Daoy (cell line): ENCODE measurements around the gene HS3ST4. TPM values are rescaled to one million over a fixed set of nuclear protein-coding genes. Genes with fewer than 3 reads are reported as not detected.

ENCODE experiments used
- DNase-seq: peaks from one replicate; pipeline ENCODE4 v3.0.0-alpha.2; 2015; ENCODE audit warnings: low read depth
- total RNA-seq: library from RNA; depleted of rRNA; stranded (reverse); fragments of >200 nt; shearing (Covaris generic); gene quantifications from 2 replicates; pipeline ENCODE4 v1.2.3, GENCODE V29; 2014

The HS3ST4 gene
- total RNA-seq, 1 experiment from 2014 or later, result not detected

DNA sequence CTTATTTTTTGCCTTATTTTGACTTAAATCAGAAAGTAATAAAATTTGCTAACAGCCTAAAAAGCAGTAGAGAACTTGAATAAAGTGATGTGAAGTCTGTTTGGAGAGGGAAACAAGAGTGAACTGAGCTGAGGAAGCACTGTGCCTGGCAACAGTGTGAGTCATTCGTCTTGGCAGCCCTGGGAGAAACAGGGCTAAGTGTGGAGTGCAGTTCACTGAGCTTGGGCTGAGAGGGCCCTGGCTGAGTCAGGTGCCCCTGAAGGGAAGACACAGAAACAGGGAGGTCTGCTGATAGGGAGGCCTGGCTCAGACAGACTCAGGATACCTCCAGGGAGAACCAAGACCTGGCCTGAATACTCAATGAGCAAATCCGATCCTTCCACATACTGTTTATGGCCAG, 132.1 kb downstream of the HS3ST4 start:
- no peak for DNase-seq

DNA sequence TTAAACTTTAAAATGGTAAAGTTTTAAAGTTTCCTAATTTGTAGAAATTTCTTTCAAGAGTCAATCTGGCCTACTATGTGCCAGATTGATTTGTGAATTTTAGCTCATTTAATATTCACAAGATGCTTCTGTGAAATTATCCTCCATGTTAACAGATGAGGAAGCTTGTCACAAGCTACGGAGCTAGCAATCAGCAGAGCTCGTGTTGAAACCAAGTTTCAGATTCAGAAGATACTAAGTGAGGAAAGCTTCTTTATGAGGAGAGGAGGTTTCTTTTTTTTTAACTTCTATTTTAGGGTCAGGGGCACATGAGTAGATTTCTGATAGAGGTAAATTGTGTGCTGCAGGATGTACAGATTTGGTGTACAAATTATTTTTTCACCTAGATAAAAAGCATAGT, 135.9 kb downstream of the HS3ST4 start:
- DNase-seq, result no peak

DNA sequence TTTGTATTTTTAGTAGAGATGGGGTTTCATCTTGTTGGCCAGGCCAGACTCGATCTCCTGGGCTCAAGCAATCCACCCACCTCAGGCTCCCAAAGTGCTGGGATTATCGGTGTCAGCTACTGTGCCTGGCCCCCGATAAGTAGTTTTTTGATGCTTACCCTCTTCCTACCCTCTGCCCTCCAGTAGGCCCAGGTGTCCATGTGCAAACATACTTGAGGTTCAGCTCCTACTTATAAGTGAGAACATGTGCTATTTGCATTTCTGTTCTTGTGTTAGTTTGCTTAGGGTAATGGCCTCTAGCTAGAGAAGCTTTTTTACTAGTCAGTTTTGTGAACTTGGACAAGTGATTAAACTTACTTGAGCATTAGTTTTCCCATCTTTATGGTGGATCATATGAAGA, 136.8 kb downstream of the HS3ST4 start:
- no peak for DNase-seq

DNA sequence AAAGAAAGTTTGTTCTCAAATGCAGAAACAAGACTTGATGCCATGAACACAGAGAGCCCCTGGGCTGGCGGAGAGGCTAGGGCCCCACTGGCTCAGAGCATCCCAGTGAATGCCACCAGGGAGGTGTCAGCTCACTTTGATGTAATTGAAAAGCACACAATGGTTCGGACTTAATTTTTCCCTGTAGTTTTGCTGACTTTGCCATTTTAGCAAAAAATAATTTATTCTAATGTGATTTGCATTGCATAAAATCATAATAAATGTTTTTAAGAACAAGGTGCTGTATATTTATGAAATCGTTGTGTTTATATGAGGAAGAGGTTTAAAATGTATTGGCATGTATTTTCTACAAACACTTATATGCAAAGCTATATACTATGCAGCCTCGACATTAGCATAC, 140.5 kb downstream of the HS3ST4 start:
- DNase-seq, result no peak

DNA sequence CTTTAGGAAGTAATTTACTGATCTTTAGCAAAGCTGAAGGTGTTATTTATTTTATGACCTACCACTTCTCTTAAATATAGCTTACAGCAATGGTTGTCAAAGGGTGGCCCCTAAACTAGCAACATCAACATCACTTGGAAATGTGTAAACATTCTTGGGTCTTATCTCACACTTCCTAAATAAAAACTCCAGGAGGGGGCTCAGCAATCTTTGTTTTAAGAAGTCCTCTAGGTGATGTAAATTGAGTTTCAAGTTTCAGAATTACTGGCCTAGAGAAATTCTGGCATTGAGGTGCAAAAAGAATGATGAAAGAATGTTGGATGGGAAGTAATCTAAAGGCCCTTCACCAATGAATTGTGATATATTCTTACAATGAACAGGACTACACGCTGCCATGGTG, 142.3 kb downstream of the HS3ST4 start:
- DNase-seq, result no peak

DNA sequence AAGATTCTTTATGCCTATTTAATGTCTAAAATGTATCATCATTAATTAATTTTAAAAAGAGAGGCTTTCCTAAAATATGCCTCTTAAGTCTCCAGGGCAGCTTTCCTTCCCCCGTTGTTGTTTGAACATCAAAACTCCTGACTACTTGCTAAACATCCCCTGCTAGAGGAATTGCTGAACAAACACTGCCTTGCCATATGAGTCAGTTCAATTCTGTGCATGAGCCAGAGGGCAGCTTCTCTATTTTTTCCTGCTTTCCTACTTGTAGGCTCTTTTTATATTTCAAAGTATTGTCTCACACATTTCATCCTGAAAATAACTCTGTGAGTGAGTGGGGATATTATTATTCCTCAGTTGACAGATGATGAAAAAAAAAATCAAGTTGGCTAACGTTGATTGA, 143.4 kb downstream of the HS3ST4 start:
- no peak for DNase-seq

DNA sequence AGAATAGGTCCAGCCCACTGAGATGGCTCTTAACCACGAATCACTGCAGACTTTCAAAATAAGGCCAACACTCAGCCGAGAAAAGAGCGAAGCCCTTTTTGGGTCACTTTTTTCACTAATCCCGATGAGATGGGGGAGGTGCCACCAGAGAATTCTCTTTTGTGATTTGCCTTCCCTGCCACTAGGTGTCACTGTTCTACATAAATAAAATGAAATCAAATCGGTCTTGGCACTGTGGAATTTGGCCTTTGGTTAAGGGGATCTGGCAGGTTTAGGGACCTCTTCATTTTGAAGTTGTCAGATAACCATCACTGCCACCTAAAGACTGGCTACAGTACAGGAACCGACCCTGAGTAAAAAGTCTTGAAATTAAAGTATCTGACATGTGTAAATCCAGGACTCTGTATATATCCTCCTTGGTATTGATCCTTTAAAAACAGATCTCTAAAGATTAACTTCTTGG, 147.0 kb downstream of the HS3ST4 start:
- DNase-seq, result peak; percentile 0

DNA sequence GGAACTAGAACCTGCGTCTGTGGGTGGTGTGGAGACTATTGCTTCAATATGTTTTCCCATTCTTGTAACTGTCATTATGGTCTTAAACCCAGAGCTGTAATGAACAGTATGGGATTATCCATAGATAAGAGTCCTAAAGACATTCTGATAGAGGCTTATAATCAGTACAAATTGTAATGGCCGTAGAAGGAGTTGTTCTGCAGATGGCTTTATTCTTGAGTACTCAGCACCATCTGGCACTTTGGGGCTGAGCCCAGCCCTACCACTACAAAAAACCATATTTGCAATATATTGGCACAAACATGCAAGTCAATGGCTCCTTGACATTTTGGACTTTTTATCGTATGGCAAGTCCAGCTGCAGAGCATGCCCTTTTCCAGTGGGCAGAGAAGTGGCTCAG, 150.0 kb downstream of the HS3ST4 start:
- DNase-seq, result no peak

DNA sequence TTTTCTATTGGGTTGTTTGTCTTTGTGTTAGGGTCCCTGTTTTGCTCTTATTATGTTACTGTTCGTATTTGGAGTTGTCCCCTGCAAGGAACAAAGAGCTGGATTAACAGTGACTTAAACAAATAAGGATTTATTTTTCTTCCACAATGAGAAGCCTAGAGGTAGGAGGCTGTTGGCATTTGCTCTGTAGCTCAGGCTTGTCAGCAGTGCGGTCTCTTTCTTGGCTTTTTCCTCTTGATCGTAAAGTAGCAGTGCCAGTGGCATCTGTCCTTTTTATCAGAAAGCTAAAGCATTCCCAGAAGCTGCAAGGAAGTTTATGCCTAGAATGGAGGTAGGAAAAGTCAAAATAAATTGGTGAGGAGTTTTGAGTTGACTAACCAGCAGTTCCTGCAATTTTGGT, 154.1 kb downstream of the HS3ST4 start:
- DNase-seq, result no peak

DNA sequence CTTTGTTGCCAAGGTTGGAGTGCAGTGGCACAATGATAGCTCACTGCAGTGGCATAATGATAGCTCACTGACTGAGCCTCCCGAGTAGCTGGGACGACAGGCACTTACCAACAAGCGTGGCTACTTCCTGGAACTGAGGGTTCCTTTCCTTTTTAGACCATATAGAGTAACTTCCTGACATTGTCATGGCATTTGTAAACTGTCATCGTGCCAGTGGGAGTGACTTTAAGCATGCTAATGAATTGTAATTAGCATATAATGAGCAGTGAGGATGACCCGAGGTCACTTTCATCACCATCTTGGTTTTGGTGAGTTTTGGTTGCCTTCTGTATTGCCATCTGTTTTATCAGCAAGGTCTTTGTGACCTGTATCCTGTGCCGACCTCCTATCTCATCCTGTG, 162.4 kb downstream of the HS3ST4 start:
- DNase-seq, result no peak

DNA sequence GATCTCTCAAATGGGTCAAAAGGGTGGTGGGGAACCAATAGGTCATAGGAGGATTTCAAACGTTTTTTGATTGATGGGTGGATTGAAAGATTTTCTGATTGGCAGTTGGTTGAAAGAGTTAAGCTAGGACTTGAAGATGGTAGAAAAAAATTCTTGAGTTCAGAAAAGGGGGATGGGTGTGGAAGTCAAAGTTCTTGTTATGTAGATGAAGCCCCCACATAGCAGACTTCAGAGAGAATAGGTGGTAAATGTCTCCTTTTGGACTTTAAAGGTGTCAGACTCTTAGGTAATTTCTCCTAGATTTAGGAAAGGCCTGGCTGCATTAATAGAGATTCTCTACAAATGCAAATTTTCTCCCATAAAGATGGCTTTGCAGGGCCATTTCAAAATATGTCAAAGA, 163.3 kb downstream of the HS3ST4 start:
- no peak for DNase-seq

DNA sequence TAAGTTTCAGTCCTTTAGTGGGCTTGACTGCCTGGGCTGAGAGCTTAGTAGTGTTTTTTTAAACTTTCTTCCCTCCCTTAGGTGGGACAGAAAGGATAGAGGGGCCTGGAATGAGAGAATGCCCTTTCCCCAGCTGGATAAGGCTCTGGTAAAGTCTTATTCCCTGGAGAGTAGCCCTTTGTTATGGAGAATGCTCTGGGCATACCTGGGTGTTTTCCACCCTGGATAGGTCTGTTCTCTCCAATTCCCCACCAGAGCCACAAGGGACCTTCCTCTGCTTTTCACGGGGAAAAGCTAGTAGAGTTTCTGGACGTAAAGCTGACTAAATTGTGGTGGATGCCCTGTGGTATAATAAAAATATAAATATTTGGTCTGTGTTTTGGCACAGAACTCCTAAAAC, 164.1 kb downstream of the HS3ST4 start:
- no peak for DNase-seq

DNA sequence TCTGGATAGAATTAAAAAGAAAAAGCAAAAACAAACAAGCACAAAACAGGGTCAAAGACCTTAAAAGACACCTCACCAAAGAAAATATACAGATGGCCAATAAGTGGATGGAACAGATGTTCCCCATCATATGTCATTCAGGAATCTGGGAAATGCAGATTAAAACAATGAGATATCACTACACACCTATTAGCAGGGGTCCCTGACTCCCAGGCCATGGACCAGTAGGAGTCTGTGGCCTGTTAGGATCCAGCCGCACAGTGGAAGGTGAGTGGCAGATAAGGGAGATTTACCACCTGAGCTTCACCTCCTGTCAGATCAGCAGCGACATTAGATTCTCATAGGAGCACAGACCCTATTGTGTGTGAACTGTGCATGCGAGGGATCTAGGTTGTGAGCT, 167.9 kb downstream of the HS3ST4 start:
- DNase-seq, result no peak

DNA sequence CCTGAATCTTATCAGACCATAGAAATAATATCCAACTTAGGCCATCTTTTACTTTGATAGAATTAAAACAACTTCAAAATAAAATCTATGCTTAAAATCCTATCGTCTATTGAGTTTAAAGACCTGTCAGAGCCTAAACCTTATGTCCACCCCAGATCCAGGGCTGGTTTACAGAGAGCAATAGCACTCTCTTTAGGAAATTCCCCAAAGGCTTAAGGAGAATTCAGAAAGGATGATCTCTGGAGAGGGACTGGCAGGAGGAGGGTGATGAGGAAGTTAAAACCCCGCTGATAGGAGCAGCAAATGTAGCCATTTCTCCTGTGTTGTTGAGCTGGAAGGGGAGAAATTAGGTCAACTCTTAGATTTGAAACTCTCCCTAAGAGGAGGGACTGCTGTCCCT, 175.3 kb downstream of the HS3ST4 start:
- no peak for DNase-seq

DNA sequence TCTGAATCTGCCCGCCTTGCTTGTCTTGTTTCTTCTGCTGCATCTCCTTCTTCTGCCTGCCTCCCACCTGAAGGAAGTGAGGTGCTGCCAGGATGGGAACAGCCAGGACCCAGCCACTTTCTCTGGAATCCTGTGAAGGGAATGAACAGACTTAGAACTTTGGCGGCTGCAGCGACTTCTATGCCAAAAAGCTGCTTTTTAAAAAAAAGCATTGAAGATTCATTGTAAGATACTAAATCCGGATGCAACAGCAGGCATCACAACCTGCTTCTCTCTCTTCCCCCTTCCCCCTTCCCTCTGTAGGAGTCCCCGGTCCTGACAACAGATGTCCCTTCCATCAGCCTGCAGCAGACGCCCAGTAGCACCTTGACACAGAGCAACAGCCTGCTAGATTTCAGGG, 176.3 kb downstream of the HS3ST4 start:
- no peak for DNase-seq

DNA sequence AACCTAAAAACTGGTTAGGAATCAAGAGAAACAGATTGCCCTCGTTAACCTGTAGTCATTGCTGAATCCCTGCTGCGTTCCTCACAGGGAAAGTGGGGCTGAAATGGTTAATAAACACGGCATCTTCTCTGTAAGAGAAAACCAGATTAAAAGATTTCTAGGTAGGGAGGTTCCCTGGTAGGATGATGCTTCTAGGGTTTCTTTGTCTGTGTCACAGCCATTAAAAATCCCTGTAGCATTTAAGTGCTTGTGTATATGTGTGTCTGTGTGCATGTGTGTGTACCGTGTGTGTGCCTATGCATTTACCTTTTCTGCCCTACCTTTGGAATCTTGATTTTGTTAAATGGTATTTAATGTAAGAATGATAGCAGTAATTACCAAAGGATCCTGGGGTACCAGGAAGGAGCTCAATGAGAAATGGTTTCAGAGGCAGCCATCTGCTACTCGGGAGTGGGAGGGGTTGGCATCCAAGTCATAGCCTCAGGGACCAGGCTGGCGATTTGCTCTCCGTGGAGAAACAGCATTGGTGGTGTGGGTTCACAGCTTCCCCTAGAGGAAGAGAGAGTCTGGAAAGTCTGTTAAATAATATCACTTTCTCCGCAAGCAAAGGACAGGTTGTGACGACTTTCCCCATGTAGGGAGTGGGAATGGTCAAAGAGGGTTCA, 177.1 kb downstream of the HS3ST4 start:
- DNase-seq, result no peak

DNA sequence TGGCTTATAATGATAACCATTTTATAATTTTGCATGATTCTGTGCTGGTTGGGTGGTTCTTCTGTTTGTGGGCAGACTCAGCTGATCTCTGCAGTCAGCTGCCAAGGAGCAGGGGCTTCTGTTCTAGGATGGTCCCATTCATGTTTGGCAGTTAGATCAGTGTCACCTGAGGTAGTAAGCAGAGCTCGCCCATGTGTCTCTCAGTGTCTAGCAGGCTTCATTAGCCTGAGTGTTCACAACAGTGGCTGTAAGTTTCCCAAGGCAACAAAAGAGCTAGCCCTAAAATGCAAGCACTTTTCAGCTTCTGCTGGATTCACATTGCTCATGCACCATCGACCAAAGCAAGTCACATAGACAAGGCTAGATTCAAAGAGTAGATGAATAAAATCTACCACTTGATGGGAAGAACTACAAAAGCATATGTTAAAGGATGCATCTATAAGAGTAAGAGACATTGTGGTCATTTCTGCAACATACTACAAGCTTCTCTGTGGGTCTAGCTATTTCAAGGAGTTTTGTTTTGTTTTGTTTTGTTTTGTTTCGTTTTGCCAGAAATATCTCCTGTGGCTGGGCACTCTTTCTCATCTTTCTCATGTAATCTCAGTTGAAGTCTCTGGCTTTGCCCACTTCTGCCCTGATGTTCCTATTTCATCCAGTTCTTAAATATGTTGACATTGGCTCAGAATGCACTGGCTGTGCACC, 180.8 kb downstream of the HS3ST4 start:
- DNase-seq, result no peak

DNA sequence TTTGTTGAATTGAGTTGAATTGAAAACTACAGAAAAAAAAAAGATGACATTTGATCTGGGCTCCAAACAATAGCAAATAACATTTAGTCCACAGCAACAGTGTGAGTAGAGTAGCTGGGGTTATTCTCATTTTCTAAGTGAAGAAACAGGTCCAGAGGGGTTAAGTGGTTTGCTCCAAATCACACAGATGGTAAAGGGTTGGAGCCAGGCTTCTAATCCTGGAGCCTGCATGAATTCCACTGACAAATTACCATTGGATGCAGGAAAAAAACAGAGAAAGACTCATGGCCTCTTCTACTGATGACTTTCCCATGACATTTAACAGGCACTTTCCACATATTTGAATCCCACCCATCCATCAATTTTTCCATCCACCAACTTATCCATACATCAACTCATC, 182.4 kb downstream of the HS3ST4 start:
- no peak for DNase-seq

DNA sequence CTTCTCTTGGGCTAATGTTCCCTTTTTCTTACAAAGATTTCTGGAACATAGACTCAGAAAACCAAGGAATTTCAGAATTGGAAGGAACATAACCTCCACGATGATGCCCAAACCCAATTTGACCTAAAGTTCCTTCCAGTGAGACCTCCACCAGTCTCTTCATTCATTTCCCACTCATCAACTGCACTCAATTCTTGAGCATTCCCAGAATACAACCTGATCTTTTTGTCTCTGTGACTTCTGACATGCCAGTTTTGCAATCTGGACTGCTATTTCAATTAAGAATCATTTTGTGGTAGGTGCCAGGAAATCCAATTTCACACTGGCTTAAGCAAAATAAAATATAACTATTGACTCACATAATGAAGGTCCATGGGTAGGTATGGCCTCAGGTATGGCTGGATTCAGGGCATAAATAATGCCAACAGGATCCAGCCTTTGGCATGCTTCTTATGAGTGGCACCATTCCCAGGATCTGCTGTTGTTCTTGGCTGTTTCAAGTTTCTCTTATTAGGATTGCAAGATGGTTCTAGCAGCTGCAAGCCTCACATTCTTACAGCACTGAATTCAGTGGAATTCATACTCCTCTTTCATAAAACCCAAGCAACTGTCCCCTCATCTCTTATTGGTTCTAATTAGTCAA, 184.3 kb downstream of the HS3ST4 start:
- no peak for DNase-seq

DNA sequence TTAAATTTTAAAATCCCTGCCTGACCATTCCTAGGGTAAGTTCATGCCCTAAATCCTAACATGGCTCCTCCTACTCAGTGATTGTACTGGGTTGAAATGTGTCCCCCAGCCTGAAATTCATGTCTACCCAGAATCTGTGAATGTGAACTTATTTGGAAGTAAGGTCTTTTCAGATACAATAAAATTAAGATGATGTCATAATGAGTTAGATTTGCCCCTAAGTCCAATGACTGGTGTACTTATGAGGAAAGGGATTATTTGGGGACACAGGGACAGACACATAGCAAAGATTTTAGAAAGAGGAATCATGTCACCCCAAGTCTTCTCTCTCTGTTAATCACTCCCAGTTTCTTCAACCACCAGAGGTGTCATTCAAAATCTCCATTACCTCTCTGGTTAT, 185.3 kb downstream of the HS3ST4 start:
- no peak for DNase-seq

DNA sequence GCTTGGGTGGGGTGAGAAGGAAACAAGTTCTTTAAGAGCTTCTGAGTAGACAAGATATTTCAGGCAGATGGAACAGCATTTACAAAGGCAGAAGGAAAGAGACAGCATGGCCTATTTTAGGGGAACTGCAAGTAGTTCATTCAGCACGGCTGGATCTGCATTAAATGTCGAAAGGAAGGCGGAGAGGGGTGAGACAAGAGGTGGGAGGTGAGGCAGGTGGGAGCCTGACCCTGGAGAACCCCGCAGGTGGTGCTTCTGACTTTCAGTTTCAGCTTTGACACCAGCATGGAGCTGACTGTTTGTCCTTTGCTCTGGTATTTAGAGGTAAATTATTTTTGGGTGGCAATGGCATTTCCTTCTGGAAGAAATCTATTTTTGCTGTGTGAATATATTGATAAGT, 194.8 kb downstream of the HS3ST4 start:
- no peak for DNase-seq

DNA sequence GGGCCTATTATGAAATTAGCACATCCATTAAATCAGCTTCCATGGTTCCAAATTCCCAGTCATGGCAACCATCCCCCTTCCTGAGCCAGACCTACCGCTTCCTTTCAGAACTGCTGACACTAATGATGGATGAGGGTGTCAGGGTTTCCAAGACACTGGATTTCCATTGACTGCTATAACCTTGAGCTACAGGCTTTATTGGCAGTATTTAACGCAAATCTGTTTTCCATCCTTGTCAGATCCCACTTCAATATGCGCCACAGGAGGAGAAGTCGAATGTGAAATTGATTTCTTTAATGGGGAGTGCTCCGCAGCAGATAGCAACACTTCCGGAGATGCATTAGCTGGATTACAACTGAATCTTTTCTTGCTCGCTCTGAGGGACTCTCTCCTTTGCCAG, 197.1 kb downstream of the HS3ST4 start:
- DNase-seq, result no peak

DNA sequence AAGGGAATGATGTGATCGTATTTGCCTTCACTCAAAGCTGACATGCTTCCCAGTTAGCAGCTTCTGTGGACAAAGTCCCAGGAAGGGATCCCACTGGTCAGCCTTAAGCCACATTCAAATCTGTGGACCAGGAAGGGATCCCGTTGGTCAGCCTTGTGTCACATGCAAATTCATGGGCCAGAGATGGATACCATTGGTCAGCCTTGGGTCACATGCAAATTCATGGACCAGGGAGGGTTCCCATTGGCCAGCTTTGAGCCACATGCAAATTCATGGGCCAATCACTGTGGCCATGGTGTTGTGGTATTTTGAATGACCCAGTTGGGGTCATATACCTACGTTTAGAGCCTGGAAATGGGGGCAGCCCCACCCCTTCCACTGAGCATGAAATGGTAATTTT, 201.6 kb downstream of the HS3ST4 start:
- no peak for DNase-seq
